Measurements from ENCODE around the gene ZNF362. TPM values are rescaled to one million over a fixed set of nuclear protein-coding genes. Genes with fewer than 3 reads are reported as not detected.

ZNF362 gene
- total RNA-seq, 1 donor from 2014 or later, result 11.4 TPM

GRCh38 chr1:33268927-33269610, 12.8 kb downstream of the ZNF362 start:
- peak; percentile 51 for DNase-seq

GRCh38 chr1:33269621-33270020, 13.3 kb downstream of the ZNF362 start:
- DNase-seq, result no peak

GRCh38 chr1:33270379-33270778, 14.1 kb downstream of the ZNF362 start:
- DNase-seq, result no peak

- DNase-seq, result no peak
Observed at GRCh38 chr1:33270808-33271465, 14.6 kb downstream of the ZNF362 start.

- no peak for DNase-seq
Observed at GRCh38 chr1:33271666-33272505, 15.6 kb downstream of the ZNF362 start.

GRCh38 chr1:33272509-33272908, 16.2 kb downstream of the ZNF362 start:
- no peak for DNase-seq

- no peak for DNase-seq
Observed at GRCh38 chr1:33272930-33273329, 16.6 kb downstream of the ZNF362 start.

- no peak for DNase-seq
Observed at GRCh38 chr1:33273406-33273805, 17.1 kb downstream of the ZNF362 start.

GRCh38 chr1:33273961-33274371, 17.7 kb downstream of the ZNF362 start:
- DNase-seq, result no peak

- DNase-seq, result no peak
Observed at GRCh38 chr1:33274446-33274845, 18.2 kb downstream of the ZNF362 start.

- no peak for DNase-seq
Observed at GRCh38 chr1:33275195-33275594, 18.9 kb downstream of the ZNF362 start.

- DNase-seq, result no peak
Observed at GRCh38 chr1:33275706-33276572, 19.6 kb downstream of the ZNF362 start.

- no peak for DNase-seq
Observed at GRCh38 chr1:33276573-33277298, 20.4 kb downstream of the ZNF362 start.

- DNase-seq, result no peak
Observed at GRCh38 chr1:33277488-33278084, 21.3 kb downstream of the ZNF362 start.

GRCh38 chr1:33280091-33280661, 23.9 kb downstream of the ZNF362 start:
- no peak for DNase-seq

GRCh38 chr1:33281554-33282303, 25.4 kb downstream of the ZNF362 start:
- DNase-seq, result no peak

- DNase-seq, result no peak
Observed at GRCh38 chr1:33282791-33283190, 26.5 kb downstream of the ZNF362 start.

GRCh38 chr1:33284049-33284448, 27.8 kb downstream of the ZNF362 start:
- DNase-seq, result no peak

GRCh38 chr1:33286451-33287185, 30.3 kb downstream of the ZNF362 start:
- DNase-seq, result no peak
